Activated effector memory CD4-positive, alpha-beta T cell treated with Interleukin-2 at 50 U/mL for 16 hours (primary cell): ENCODE results near the gene LMBRD2.

Source experiments
- DNase-seq: peaks from one replicate; pipeline ENCODE4 v3.0.0-alpha.2; 2020

The LMBRD2 gene

DNA sequence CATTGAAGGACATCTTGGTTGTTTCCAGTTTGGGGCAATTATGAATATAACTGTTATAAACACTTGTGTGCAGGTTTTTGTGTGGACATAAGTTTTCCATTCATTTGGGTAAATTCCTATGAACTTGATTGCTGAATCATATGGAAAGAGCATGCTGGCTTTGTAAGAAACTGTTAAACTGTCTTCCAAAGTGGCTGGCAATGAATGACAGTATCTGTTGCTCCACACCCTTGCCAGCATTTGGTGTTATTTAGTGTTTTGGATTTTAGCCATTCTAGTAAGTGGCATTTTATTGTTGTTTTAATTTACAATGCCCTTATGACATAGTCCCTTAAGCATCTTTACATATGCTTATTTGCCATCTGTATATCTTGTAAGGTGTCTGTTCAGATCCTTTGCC is 55.2 kb downstream of the LMBRD2 start:
- no peak for DNase-seq

DNA sequence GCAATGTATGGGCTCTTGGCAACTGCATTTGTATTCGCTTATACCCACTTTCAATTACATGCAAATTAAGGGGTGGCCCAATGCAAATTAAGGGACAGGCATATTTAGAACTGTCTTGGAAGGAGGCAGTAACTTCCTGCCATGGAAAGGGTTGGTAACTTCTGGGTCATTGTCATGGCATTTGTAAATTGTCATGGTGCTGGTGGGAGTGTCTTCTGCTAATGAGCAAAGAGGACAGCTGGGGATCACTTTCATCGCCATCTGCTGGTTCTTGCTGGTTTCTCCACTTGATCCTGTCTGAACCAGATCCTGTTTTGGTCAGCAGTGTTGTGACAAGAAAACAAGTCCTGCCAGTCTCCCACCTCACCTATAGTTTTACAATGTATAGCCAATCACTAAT is 61.7 kb downstream of the LMBRD2 start:
- no peak for DNase-seq

GRCh38 chr5:36079200-36079781 is 72.4 kb downstream of the LMBRD2 start:
- DNase-seq: no peak

DNA sequence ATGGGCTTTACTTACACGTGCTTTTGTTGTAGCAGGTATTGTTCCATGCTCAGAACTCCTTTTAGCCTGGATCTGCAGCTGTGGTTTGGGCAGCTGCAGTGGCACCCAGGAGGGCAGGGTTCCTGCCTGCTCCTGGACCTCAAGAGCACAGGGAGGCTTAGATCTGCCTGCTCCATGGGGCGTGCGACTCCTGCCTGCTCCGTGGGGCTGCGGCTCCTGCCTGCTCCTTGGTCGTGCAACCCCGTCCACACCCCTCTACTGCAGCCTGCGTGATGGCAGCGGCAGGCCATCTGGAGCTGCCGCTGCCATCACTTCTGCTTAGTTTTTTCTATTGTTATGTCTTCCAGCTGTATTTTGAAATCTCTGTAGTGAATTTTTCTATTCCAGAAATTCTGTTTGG is 73.3 kb downstream of the LMBRD2 start:
- DNase-seq: no peak

- no peak for DNase-seq
These were observed 78.0 kb downstream of the LMBRD2 start for GRCh38 chr5:36073595-36074216.

- DNase-seq: no peak
These were observed 80.8 kb downstream of the LMBRD2 start for GRCh38 chr5:36070687-36071571.

- DNase-seq: no peak
These were observed 82.9 kb downstream of the LMBRD2 start for GRCh38 chr5:36068751-36069281.

DNA sequence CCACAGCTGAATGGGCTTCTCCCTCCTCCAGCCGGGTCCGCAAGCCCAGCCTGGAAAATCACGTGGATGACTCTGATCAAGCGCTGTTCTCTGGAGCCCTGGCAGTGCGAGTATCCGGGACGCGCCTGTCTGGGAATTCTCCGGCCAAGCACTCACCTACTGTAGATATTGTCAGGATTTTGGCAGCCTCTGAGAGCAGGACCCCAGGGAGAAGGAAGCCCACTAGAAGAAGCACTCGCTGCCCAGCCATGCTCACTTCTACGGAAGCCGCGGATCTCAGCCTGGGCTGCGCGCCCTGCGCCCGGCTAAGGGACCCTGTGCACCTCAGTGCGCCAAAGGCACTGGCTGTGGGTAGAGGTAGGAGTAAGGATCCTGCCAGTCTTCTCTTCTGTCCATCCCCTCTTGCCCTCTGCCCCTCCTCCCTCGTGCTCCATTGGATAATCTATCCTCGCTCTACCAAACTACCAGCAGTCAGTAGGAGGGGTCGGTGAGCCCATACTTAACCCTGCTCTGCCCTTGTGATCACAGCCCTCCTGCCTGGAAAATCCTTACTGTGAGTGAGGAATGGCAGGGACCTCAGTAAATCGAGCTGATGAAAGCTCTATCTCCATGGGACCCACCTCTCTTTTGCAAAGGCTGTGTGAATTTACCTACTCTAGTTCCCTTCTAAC is 85.0 kb downstream of the LMBRD2 start, which contains the start of gene UGT3A2:
TSS of gene UGT3A2 (minus strand) at position 343 of the 671 bp plus-strand sequence. CDS start at position 250, 93 bp downstream.
- DNase-seq: no peak

DNA sequence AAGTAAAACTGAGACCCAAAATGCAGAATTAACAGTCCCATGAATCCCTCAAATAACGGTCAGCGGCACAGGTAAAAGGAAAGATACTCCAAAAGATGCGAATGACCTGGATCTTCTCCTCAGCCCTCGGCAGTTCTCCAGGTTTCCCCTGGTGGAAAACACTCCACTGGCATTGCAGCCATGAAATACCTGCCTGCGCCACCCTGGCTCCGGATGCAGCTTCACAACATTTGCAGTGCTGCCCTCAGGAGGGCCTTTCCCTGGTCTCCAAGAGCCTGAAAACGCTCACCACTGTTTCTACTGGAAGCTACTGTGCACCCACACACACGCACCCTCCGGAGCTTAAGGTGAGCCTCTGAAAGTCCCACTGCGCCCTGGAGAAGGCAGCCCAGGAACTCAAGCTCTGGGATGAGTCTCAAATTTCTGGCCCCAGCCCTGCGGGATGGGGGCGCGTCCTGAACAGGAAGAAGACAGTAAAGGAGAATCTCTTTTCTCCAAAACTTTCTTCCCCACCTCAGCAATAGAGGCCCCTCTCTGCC is 85.6 kb downstream of the LMBRD2 start:
- no peak for DNase-seq

DNA sequence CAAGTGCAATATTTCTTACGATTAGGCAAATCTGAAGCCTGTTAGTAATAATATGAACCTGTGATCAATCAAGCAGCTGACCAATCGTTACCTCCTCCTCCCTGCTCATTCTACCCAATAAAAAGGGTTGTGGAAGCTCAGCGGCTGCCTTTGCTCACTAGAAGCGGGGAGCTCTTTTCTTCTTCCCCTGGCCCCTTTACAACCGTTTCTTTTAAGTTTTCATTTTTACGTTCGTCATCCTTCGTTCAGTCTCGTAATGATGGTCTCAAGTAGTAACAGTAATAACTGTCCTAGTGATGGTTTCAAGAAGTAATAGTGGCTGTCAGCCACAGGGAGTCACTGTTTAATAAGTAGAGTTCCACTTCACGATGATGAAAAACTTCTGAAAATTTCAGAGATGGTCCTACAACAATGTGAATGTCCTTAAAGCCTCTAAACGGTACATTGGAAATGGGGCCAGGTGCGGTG is 91.2 kb downstream of the LMBRD2 start:
- no peak for DNase-seq

DNA sequence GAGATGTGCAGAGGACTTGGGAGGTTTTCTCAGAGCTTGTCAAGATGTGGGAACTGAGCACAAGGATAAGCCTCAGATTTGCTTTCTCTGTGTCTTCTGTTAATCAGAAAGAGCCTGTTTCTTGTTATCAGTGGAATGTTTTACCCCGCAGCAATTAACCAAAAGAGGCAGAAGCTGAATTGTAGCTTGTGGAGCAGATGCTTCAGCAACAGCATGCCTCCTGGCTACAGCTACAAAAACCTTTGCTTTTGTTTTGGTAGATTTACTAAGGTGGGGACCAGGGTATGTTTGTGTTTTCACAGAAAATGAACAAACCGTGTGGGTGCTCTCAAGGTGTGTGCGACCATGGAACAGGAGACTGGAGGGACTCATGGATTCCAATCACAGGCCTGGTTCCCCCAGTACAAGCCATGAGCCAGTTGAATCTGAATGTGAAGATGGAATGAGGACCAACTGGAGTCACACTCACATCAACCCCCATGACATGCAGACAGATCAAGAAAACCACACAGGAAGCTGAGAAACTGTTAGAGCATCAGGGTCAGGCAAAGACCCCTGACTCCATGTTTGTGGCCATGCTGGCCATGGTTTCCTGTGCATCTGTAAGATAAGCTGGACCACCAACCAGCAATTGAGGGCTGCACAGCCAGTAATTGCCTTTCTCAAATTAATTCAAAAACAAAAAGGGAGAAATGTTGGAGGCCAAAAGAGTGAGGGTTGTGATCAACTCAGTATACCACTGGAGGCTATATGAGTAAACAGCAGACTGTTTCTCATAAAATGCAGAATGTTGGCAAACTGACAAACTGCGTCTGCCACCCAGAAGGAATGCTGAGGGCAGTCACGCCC is 91.9 kb downstream of the LMBRD2 start:
- no peak for DNase-seq

DNA sequence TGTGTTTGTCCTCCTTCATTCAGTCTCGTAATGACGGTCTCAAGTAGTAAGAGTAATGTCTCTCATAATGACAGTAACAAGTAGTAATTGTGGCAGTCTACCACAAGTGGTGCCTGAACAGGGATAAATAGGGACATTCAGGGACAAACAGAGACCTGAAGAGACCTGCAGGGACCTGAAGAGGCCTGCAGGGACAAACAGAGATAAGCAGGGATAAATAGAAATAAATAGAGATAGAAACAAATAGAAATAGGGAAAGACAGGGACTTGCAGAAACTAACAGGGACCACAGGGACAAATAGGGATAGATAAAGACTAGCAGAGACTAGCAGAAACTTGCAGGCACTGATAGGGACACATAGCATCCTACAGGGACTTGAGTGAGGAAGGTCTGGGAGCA is 92.9 kb downstream of the LMBRD2 start:
- no peak for DNase-seq

DNA sequence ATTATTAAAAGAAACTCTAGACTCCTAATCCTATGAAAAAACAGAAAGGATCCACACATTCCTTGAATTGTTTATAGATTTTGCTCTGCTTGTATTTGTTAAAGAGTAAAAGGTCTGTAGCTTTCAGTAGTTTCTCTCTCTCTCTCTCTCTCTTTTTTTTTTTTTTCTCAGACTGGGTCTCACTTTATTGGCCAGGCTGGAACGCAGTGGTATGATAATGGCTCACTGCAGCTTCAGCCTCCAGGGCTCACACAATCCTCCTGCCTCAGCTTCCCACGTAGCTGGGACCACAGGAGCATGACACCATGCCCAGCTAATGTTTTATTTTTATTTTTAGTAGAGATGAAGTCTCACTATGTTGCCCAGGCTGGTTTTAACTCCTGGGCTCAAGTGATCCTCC is 94.3 kb downstream of the LMBRD2 start:
- DNase-seq: no peak

DNA sequence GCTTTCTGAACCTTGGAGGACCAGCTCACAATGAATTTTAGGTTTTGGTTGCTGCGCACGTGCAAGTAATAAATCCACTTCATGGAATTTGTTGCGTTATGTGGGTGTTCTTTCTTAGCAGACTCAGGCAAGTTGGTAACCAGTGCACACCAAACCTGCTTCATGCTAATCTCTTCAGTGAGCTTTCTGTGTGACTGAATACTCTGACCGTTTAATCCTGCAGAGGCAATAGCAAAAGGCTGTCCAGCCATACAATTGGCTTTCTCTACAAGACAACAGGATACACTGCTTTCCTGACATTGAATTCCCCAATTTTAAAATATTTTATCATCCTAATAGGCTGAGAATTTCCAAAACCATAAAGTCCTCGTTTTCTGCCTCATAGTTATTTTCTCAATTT is 95.3 kb downstream of the LMBRD2 start:
- no peak for DNase-seq

DNA sequence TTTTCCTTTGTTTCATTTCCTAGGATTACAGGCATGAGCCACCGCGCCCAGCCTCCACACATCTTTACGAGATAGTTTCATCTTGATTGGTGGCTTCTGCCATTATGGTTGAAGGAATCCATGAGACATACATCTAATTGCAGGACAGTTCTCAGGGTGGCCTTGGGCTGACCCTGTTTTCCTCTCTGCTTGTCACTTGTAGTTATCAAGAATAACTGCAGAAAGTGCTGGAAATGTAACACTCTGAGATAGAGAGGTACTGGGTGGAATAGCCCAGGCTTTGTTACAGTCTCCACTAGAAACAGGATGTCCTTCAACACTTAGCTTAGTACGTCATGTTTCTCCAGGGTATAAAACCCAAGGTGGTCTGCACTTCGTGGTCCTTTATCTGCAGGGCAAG is 95.7 kb downstream of the LMBRD2 start:
- no peak for DNase-seq

DNA sequence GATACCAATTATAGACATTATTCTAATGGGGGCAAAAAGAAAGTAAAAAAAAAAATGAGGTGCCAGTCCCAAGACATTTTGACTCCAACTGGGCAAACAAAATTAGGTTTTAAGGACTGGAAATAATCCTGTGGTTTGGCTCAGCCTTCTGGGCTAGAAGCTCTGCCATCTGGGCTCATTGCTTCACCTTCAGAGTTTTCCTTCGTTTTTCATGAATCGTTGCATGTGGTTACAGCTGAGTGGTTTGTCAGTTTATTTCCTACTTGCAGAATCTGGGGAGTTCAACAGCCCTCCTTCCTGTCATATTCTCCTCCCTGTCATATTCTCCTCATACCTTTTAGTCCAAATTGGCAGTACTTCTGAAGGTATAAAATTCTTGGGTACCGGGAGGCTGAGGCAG is 97.0 kb downstream of the LMBRD2 start:
- DNase-seq: no peak

GRCh38 chr5:36052538-36052937 is 99.1 kb downstream of the LMBRD2 start:
- no peak for DNase-seq

- DNase-seq: no peak
These were observed 101.7 kb downstream of the LMBRD2 start for GRCh38 chr5:36049949-36050348.
